GM23248 (cell line): ENCODE data around the gene STAC.

Experiments
- EZH2 ChIP-seq: fragments of 200-600 bp; sonication (generic); IDR thresholded peaks from 2 replicates; pipeline ENCODE4 v1.6.1; 2018; ENCODE audit warnings: antibody characterized with exemption, mild to moderate bottlenecking; ENCODE audit not compliant: insufficient read depth, poor library complexity, severe bottlenecking
- EZH2phosphoT487 ChIP-seq: fragments of 200-600 bp; sonication (generic); IDR thresholded peaks from 2 replicates; pipeline ENCODE4 v1.6.1; 2018; ENCODE audit warnings: antibody characterized with exemption, moderate library complexity, mild to moderate bottlenecking, low read depth; ENCODE audit not compliant: insufficient read depth

DNA sequence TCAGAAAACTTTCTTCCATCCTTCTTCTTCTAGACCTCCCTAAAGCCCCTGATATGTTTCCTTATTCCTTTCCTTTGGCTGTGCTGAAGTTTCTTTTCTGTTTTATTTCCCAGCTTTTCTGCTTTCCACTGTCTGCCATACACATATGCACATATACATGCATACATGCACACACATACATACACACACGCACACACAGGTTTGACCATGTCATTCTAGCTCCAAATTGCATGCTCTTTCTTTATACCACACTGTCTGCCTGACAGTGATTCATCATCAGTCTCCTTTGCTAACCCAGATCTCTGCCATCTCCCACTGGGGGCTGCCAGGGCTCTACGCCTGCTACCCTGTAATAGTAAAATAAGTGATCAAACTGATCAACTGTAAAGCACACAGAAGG is 181.3 kb downstream of the STAC start:
- no peak for TF ChIP-seq EZH2
- no peak for TF ChIP-seq EZH2phosphoT487
